GM23338 (cell line): ENCODE results near the gene TCERG1L.

Source experiments
- EZH2 ChIP-seq: fragments of 200-600 bp; sonication (generic); IDR thresholded peaks from one replicate; pipeline ENCODE4 v1.8.0; 2017; ENCODE audit warnings: antibody characterized with exemption, mild to moderate bottlenecking, low read depth; ENCODE audit not compliant: unreplicated experiment
- EZH2phosphoT487 ChIP-seq: fragments of 200-600 bp; sonication (generic); IDR thresholded peaks from one replicate; pipeline ENCODE4 v1.8.1; 2018; ENCODE audit warnings: antibody characterized with exemption; ENCODE audit not compliant: unreplicated experiment
- TF ChIP-seq, protein P1 (sequence below), 2 experiments: fragments of 200-600 bp in 1 of 2; sonication (generic) in 1 of 2; conservative IDR thresholded peaks; 2 replicates each; pipeline versions ENCODE4 v1.5.1 to v1.6.1; 2016 to 2017; ENCODE audit warnings: antibody characterized with exemption in 2 of 2, low read depth in 2 of 2, mild to moderate bottlenecking in 2 of 2, moderate library complexity in 1 of 2

DNA sequence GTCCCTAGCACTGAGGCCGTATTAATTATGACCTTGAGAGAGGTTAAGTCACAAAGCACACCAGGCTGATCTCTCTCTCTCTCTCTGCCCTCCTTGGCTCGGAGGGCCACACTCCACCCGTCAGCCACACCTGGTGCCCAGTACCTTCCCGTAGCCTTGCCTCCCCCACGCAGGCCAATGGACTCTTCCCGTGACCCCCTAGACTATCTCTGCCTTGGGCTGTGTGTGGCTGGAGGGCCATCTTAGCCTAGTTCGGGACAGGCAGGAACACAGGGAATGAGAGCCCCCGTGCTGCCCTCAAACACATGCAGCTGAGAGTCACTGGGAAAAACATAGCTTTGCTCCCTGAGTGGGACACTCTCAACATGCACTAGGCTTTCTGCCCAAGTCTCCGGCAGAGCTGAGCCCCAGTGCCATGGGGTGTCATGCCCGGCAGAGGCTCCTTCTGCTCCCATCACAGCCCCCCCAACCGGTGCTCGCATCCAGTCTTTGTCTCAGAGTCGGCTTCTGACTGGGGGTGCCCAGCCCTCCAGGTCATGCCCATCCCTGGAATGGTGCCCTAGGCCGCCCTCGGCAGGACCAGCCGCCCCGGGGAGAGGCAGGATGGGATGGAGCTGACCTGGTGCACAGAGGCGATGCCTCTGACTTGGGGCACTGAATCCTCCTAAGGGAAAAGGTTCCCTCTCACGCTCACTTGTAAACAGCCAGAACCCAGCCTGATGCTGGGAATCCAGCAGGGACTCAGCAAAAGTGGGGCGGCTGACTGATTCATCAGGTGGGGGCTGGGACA is 63.0 kb downstream of the TCERG1L start:
- TF ChIP-seq, protein P1, sequence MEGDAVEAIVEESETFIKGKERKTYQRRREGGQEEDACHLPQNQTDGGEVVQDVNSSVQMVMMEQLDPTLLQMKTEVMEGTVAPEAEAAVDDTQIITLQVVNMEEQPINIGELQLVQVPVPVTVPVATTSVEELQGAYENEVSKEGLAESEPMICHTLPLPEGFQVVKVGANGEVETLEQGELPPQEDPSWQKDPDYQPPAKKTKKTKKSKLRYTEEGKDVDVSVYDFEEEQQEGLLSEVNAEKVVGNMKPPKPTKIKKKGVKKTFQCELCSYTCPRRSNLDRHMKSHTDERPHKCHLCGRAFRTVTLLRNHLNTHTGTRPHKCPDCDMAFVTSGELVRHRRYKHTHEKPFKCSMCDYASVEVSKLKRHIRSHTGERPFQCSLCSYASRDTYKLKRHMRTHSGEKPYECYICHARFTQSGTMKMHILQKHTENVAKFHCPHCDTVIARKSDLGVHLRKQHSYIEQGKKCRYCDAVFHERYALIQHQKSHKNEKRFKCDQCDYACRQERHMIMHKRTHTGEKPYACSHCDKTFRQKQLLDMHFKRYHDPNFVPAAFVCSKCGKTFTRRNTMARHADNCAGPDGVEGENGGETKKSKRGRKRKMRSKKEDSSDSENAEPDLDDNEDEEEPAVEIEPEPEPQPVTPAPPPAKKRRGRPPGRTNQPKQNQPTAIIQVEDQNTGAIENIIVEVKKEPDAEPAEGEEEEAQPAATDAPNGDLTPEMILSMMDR (conservative IDR thresholded peaks at IDR 0.05; ENCODE audit: low read depth in 2 of 2): no peak
- TF ChIP-seq EZH2: no peak
- no peak for TF ChIP-seq EZH2phosphoT487
